ENCODE results near the gene ADAMTS10.
"Not testable (repeated sequence)": the region's sequence is repeated elsewhere in the genome, so short reads cannot be mapped to it uniquely, and the experiment has no call there.

Gene ADAMTS10

GRCh38 chr19:8593931-8594330, 16.6 kb downstream of the ADAMTS10 start:
- no peak for DNase-seq (ENCODE audit: low read depth in 3 of 3)

GRCh38 chr19:8592231-8593009, 18.1 kb downstream of the ADAMTS10 start:
- DNase-seq (ENCODE audit: low read depth in 3 of 3), result peak; percentile 95 to 97 (median 95)

- no peak for DNase-seq (ENCODE audit: low read depth in 3 of 3)
Measured at GRCh38 chr19:8589177-8589714, 21.3 kb downstream of the ADAMTS10 start.

GRCh38 chr19:8585894-8586750, 24.4 kb downstream of the ADAMTS10 start:
- no peak for DNase-seq (ENCODE audit: low read depth in 3 of 3)

GRCh38 chr19:8584965-8585893, 25.3 kb downstream of the ADAMTS10 start:
- DNase-seq (ENCODE audit: low read depth in 3 of 3), result no peak

- DNase-seq (ENCODE audit: low read depth in 3 of 3), result peak; percentile 71 to 78 (median 77)
Measured at GRCh38 chr19:8580710-8581281, 29.7 kb downstream of the ADAMTS10 start.

- peak; percentile 55 to 80 (median 66) for DNase-seq (ENCODE audit: low read depth in 3 of 3)
Measured at GRCh38 chr19:8578642-8579265, 31.8 kb downstream of the ADAMTS10 start.

GRCh38 chr19:8577741-8578140, 32.8 kb downstream of the ADAMTS10 start:
- DNase-seq (ENCODE audit: low read depth in 3 of 3), result no peak

GRCh38 chr19:8577247-8577646, 33.3 kb downstream of the ADAMTS10 start, which contains the start of gene MYO1F:
MYO1F (minus strand) TSS chr19:8577442; CDS start chr19:8577309, 133 bp downstream.
- no peak for DNase-seq (ENCODE audit: low read depth in 3 of 3)

GRCh38 chr19:8576273-8576993, 34.1 kb downstream of the ADAMTS10 start:
- no peak for DNase-seq (ENCODE audit: low read depth in 3 of 3)

GRCh38 chr19:8575467-8575997, 35.0 kb downstream of the ADAMTS10 start:
- no peak for DNase-seq (ENCODE audit: low read depth in 3 of 3)

- not testable (repeated sequence) for DNase-seq (ENCODE audit: low read depth in 3 of 3)
Measured at GRCh38 chr19:8574619-8574922, 35.9 kb downstream of the ADAMTS10 start.

GRCh38 chr19:8573316-8573715, 37.2 kb downstream of the ADAMTS10 start:
- DNase-seq (ENCODE audit: low read depth in 3 of 3), result no peak

- no peak for DNase-seq (ENCODE audit: low read depth in 3 of 3)
Measured at GRCh38 chr19:8571006-8571411, 39.5 kb downstream of the ADAMTS10 start.

- DNase-seq (ENCODE audit: low read depth in 3 of 3), result peak in 1 of 3 donors; percentile 48
Measured at GRCh38 chr19:8569066-8569771, 41.3 kb downstream of the ADAMTS10 start.

GRCh38 chr19:8567522-8568172, 42.9 kb downstream of the ADAMTS10 start:
- no peak for DNase-seq (ENCODE audit: low read depth in 3 of 3)

GRCh38 chr19:8566855-8567254, 43.7 kb downstream of the ADAMTS10 start:
- DNase-seq (ENCODE audit: low read depth in 3 of 3), result no peak

GRCh38 chr19:8564866-8565265, 45.6 kb downstream of the ADAMTS10 start:
- not testable (repeated sequence) for DNase-seq (ENCODE audit: low read depth in 3 of 3)
